Mesothelial cell of epicardium (in vitro differentiated cells): ENCODE measurements around the gene ITGB3. TPM values are rescaled to one million over a fixed set of nuclear protein-coding genes. Genes with fewer than 3 reads are reported as not detected.

Experiments
- DNase-seq, 2 experiments: peaks; one replicate each; pipeline ENCODE4 v3.0.0; 2021; ENCODE audit warnings: low spot score in 2 of 2; ENCODE audit not compliant: unreplicated experiment in 2 of 2
- H3K27ac Mint-ChIP-seq: 2 replicates; pipeline ENCODE4 v1.8.0; 2021; ENCODE audit warnings: mixed read lengths
- H3K27me3 Mint-ChIP-seq: 2 replicates; pipeline ENCODE4 v1.8.0; 2021; ENCODE audit warnings: low read depth, mixed read lengths
- H3K36me3 Mint-ChIP-seq: 2 replicates; pipeline ENCODE4 v1.8.0; 2021; ENCODE audit warnings: mixed read lengths
- H3K4me1 Mint-ChIP-seq: 2 replicates; pipeline ENCODE4 v1.8.0; 2021; ENCODE audit warnings: mixed read lengths
- H3K4me3 Mint-ChIP-seq: 2 replicates; pipeline ENCODE4 v1.8.0; 2021; ENCODE audit warnings: mild to moderate bottlenecking, moderate library complexity, mixed read lengths
- H3K9me3 Mint-ChIP-seq: 2 replicates; pipeline ENCODE4 v1.8.0; 2021; ENCODE audit warnings: mixed read lengths
- total RNA-seq: library from RNA; stranded (reverse); gene quantifications from 3 replicates; pipeline ENCODE4 v1.2.1, GENCODE V29; 2021
- TF ChIP-seq, protein P1 (sequence below): fragments of 200-600 bp; sonication (generic); IDR thresholded peaks from one replicate; pipeline ENCODE4 v1.5.0; 2021; ENCODE audit warnings: antibody characterized with exemption; ENCODE audit not compliant: unreplicated experiment

Gene ITGB3
- total RNA-seq, 1 donor from 2014 or later: 1.0 TPM

DNA sequence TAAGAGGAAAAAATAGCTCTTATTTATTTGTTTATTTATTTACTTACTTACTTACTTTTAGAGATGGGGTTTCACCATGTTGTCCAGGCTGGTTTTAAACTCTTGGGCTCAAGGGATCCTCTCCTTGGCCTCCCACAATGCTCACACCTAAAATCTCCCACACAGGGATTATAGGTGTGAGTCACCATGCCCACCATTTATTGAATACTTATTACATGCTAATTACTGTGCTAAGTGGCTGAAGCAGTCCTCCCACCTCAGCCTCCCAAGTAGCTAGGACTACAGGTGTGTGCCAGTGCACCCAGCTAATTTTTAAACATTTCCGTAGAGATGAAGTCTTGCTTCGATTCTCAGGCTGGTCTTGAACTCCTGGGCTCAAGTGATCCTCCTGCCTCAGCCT lies 11.0 kb upstream of the ITGB3 start:
- Mint-ChIP-seq H3K4me3 (no peak overlapping the region), H3K36me3 (no peaks in the 10 kb centered on the region), H3K27me3 (peaks cover 23% of the 10 kb centered on the region), H3K27ac (no peak overlapping the region), H3K9me3 (no peaks in the 10 kb centered on the region), H3K4me1 (peaks cover 15% of the 10 kb centered on the region)
- TF ChIP-seq, protein P1, sequence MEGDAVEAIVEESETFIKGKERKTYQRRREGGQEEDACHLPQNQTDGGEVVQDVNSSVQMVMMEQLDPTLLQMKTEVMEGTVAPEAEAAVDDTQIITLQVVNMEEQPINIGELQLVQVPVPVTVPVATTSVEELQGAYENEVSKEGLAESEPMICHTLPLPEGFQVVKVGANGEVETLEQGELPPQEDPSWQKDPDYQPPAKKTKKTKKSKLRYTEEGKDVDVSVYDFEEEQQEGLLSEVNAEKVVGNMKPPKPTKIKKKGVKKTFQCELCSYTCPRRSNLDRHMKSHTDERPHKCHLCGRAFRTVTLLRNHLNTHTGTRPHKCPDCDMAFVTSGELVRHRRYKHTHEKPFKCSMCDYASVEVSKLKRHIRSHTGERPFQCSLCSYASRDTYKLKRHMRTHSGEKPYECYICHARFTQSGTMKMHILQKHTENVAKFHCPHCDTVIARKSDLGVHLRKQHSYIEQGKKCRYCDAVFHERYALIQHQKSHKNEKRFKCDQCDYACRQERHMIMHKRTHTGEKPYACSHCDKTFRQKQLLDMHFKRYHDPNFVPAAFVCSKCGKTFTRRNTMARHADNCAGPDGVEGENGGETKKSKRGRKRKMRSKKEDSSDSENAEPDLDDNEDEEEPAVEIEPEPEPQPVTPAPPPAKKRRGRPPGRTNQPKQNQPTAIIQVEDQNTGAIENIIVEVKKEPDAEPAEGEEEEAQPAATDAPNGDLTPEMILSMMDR: no peak
- no peak for DNase-seq

DNA sequence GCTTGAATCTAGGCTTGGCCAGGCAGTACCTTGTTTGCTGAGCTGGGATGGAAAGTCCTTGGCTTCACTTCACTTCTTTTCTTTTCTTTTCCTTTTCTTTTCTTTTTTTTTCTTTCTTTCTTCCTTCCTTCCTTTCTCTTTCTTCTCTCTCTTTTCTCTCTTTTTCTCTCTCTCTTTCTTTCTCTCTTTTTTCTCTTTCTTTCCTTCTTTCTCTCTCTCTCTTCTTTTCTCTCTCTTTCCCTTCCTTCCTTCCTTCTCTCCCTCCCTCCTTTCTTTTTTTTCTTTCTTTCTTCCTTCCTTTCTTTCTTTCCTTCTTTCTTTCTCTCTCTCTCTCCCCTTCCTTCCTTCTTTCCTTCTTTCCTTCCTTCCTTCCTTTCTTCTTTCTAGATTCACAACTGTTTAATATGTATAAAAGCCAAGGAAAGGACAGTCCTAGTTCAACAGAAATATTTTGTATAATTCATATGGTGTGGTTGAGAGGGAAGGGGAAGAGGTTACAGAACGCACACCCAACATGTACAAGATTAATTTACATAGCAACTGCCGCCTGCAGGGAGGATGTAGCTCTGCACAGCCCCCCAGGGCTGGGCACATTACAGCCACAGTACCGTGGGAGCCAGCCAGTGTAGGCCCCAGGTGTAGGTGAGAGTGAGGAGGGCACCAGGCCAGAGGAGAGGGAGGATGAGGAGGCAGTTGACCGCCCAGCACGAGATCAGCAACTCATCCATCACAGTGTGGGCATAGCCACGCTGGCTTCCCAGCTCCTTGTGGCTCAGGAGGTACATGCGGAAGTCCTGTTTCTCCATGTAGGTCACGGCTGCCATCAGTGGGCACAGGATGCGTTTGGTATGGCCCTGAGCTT lies 9.7 kb upstream of the ITGB3 start:
- no peak overlapping the region for H3K4me3 Mint-ChIP-seq
- no peak overlapping the region for H3K27ac Mint-ChIP-seq
- no peak for DNase-seq
- H3K27me3 Mint-ChIP-seq: peaks cover 23% of the 10 kb centered on the region
- H3K36me3 Mint-ChIP-seq: no peaks in the 10 kb centered on the region
- no peaks in the 10 kb centered on the region for H3K9me3 Mint-ChIP-seq
- peaks cover 15% of the 10 kb centered on the region for H3K4me1 Mint-ChIP-seq
- TF ChIP-seq, protein P1: no peak

DNA sequence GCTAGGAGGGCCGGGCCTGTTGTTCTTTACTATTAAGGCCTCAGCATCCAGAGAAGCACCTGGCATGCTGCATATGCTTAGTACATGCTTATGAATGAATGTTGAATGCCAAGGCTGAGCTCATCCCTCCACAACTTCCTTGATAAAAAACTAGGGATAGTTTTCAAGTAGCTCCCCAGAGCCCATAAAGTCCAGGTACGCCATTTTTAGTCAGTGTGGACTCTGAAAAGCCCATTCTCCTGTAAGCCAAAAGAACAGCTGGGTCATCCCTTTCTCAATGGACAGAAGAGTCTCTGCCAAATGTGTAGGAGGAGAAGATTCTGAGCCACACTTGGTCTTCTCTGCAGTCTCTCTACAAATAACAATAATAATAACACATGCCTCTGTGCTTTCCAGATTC lies 8.9 kb upstream of the ITGB3 start:
- H3K4me3 Mint-ChIP-seq: no peak overlapping the region
- no peak overlapping the region for H3K27ac Mint-ChIP-seq
- no peak for DNase-seq
- H3K36me3 Mint-ChIP-seq: no peaks in the 10 kb centered on the region
- TF ChIP-seq, protein P1: no peak
- peaks cover 23% of the 10 kb centered on the region for H3K27me3 Mint-ChIP-seq
- H3K4me1 Mint-ChIP-seq: peaks cover 11% of the 10 kb centered on the region
- no peaks in the 10 kb centered on the region for H3K9me3 Mint-ChIP-seq

DNA sequence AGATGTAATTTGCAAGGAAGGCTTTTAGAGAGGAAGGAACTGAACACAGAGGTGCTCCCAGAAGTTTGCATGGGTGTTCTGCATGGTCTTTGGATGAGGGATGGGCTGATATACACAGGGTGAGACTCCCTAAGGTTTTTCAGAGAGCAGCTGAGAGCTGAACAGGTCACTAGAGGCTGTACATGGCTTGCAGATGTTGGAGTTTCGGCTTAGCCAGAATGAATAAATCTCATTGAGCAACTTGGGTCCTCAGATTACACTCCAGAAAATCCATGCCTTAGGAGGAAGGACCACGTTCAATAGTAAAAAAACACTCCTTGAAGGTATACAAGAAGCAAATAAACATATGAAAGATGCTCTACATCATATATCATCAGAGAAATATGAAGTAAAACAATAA lies 7.5 kb upstream of the ITGB3 start:
- H3K27ac Mint-ChIP-seq: no peak overlapping the region
- H3K4me3 Mint-ChIP-seq: no peak overlapping the region
- DNase-seq: no peak
- H3K9me3 Mint-ChIP-seq: no peaks in the 10 kb centered on the region
- no peaks in the 10 kb centered on the region for H3K36me3 Mint-ChIP-seq
- no peaks in the 10 kb centered on the region for H3K4me1 Mint-ChIP-seq
- peaks cover 27% of the 10 kb centered on the region for H3K27me3 Mint-ChIP-seq
- TF ChIP-seq, protein P1: no peak

GRCh38 chr17:47250855-47251254 lies 2.8 kb upstream of the ITGB3 start:
- H3K9me3 Mint-ChIP-seq: no peaks in the 10 kb centered on the region
- H3K4me1 Mint-ChIP-seq: peaks cover 8% of the 10 kb centered on the region
- H3K27ac Mint-ChIP-seq: no peak overlapping the region
- TF ChIP-seq, protein P1: no peak
- peaks cover 53% of the 10 kb centered on the region for H3K27me3 Mint-ChIP-seq
- no peaks in the 10 kb centered on the region for H3K36me3 Mint-ChIP-seq
- no peak for DNase-seq
- no peak overlapping the region for H3K4me3 Mint-ChIP-seq
